Subcutaneous adipose tissue (tissue), 4 donors: ENCODE results near the gene SPAG16. TPM values are rescaled to one million over a fixed set of nuclear protein-coding genes. Genes with fewer than 3 reads are reported as not detected.

Source experiments
- CTCF ChIP-seq: fragments of 450-650 bp; IDR thresholded peaks from one replicate; pipeline ENCODE4 v1.5.1; 2016; ENCODE audit warnings: low read depth, mild to moderate bottlenecking, control low read depth, antibody characterized with exemption, moderate library complexity
- total RNA-seq, 4 donors: library from RNA; depleted of rRNA; stranded (reverse); fragments of >200 nt; gene quantifications; one replicate each; pipeline ENCODE4 v1.1.0, GENCODE V29; 2016

Gene SPAG16
- total RNA-seq, 4 donors from 2014 or later: 11.2 to 27.2 (median 18.2) TPM

- TF ChIP-seq CTCF: no peak
Measured at GRCh38 chr2:213640738-213641425, 356.6 kb downstream of the SPAG16 start.

GRCh38 chr2:213644926-213645325 lies 360.7 kb downstream of the SPAG16 start:
- TF ChIP-seq CTCF: no peak

GRCh38 chr2:213649176-213649575 lies 364.9 kb downstream of the SPAG16 start:
- TF ChIP-seq CTCF: no peak

- no peak for TF ChIP-seq CTCF
Measured at GRCh38 chr2:213664817-213665216, 380.6 kb downstream of the SPAG16 start.

GRCh38 chr2:213669657-213670056 lies 385.4 kb downstream of the SPAG16 start:
- TF ChIP-seq CTCF: no peak

- TF ChIP-seq CTCF: no peak
Measured at GRCh38 chr2:213678437-213679218, 394.4 kb downstream of the SPAG16 start.

DNA sequence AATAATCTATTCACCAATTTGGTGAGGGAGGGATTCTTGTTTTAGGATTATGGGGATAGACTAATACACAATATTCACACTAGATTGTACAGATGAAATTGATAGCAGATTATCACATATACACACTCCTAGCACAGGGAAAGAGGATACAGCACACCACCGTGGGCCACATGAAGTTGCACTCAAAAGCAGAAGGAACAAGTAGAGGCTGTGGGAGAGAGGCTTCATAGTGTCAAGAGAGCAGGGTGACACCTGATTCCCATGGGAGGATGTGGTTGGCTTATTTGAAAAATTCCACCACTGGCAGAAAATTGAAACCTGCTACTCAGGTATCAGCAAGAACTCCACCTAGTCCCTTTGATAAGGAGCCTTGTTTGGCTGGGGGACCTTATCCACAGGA lies 395.6 kb downstream of the SPAG16 start:
- no peak for TF ChIP-seq CTCF
